NCI-H446 treated with DMSO at 0.1 percent for 48 hours (cell line): ENCODE measurements around the gene HOXB7.
A peak's percentile ranks its signal among the peaks of the same experiment; 100 is the strongest.

Experiments used
- DNase-seq: peaks from one replicate; lab custom pipeline; 2025; lab: John Stamatoyannopoulos, UW

HOXB7 gene

DNA sequence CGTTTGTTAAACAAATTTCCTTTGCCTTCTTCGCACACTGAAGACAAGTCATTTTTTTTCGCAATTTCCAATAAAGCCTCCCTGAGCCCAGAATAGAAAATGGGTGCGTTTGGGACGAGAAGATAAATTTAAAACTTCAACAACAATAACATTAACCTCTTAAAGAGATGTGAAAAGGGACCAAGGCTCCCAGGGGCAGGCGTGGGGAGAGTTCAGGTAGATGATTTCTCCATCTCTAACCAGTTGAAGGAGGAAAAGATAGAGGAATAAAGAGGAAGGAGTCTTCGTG, 31.4 kb downstream of the HOXB7 start:
- DNase-seq = no peak

- no peak for DNase-seq
These were observed 32.0 kb downstream of the HOXB7 start for GRCh38 chr17:48578616-48579470.

DNA sequence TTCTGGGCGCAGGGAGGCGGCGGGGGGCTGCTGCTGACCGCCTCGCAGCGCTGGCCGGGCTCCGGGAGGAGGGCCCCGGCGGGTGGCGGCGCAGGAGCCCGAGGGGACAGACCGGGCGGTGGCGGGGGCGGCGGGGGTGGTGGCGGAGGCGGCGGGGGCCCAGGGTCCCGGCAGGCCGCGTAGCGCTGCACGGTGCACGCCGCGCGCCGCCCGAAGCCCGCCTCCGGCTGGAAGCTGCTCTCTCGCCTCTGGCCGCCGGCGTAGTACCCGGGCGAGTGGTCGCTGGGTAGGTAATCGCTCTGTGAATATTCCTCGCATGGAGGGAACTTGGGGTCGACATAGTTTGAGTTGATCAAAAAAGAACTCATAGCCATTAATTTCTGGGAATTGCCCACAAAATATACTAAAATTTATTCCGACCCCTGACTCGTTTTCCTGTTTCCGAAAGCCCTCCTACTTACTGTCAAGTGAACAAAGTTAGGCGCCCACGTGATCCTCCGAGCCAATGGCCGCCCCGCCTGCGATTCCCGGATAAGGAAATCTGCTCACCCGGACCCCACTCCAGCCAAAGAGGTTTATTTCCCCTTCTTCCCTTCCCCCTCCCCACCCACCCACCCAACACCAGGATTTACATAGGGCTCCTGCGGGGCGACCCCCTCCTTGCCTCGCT, 32.7 kb downstream of the HOXB7 start, which contains the start of gene HOXB4:
Gene HOXB4, minus strand, starts transcription at position 405 of the 670 bp plus-strand sequence. Its CDS starts 31 bp downstream, at position 374.
- DNase-seq = peak; percentile 45

- no peak for DNase-seq
These were observed 33.4 kb downstream of the HOXB7 start for GRCh38 chr17:48577330-48577945.

GRCh38 chr17:48576479-48577309, 34.1 kb downstream of the HOXB7 start:
- DNase-seq = no peak

- DNase-seq = no peak
These were observed 34.9 kb downstream of the HOXB7 start for GRCh38 chr17:48575673-48576478.

DNA sequence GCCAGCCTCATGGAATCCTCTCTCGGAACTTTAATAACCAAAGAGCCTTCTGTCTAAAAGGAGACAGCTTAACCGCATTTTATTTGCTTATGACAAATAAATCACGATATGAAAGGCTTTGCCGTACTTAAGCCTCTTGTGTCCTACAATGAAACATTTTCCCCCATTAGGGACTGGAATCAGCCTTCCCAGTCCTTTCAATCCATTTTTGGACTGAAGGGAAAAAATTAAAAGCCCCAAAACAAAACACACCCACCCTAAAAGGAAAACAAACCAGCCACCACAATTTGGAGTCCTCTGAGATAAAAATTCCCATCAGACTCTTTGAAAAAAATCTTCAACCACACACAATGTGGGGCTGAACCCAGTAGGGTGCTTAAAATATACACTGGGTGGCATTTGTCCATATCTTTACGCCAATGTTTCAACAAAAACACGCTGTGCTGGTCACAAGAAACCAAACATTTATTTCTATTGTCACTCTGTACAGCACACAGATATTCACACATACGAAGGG, 35.7 kb downstream of the HOXB7 start:
- no peak for DNase-seq

- no peak for DNase-seq
These were observed 36.2 kb downstream of the HOXB7 start for GRCh38 chr17:48574505-48575065.

DNA sequence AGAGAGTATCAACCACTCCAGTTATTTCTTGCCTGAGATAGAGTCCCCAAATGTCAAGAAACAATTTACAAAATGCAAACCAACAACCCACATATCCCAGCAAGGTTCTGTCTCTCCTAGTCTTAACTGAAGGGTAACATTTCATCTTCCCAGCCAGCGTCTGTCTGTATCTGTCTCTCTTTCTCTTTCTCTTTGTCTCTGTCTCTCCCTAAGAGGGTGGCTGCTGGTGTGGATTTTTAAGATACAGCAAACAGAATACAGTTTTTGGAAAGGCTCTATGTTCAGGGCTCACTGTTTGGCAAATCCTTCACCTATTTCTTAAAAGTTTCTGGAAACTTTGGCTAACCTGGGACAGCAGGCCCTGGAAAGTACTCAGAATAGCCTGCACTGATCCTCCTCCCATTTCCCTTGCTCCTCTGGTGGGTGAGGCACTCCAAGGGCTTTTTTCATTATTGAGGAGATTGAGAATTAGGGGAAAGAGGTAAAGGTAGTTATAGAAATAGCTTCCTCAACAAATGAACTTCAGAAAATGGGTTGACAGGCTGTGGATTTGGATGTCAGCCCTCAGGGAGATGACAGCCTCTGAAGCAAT, 38.9 kb downstream of the HOXB7 start:
- no peak for DNase-seq

- DNase-seq = no peak
These were observed 39.6 kb downstream of the HOXB7 start for GRCh38 chr17:48571024-48571818.

- DNase-seq = no peak
These were observed 40.3 kb downstream of the HOXB7 start for GRCh38 chr17:48570325-48571023.

DNA sequence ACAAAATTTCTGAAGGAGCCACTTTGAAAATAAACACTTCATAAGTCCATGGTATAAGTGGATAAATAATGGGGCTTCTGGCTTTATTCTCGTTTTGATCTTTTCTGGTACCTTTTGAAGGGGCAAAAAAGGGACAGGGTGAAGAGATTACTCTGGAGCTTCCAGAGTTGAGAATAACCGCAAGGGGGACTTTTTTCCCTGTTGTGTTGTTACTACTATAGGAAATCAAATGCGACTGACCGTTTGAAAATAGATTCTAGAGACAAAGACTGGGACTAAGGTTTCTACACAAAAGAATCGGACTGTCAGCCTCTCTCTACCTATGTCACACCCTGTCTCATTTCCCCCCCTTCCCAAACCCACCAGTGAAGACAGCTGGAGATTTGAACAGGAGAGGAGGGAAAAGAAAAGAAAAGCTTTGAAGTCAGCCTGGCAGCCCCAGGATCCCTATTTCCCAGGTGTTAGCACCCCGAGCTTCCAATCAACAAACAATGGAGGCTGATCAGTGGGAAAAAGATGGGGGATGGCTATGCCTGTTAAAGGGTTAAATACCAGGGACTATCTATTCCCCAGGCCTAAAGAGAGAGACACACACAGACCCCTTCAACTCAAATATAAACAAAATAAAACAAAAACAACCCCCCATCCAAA, 41.0 kb downstream of the HOXB7 start:
- DNase-seq = no peak

GRCh38 chr17:48569240-48569582, 41.6 kb downstream of the HOXB7 start:
- no peak for DNase-seq

- no peak for DNase-seq
These were observed 42.1 kb downstream of the HOXB7 start for GRCh38 chr17:48568499-48569239.

- DNase-seq = no peak
These were observed 43.0 kb downstream of the HOXB7 start for GRCh38 chr17:48567646-48568354.

DNA sequence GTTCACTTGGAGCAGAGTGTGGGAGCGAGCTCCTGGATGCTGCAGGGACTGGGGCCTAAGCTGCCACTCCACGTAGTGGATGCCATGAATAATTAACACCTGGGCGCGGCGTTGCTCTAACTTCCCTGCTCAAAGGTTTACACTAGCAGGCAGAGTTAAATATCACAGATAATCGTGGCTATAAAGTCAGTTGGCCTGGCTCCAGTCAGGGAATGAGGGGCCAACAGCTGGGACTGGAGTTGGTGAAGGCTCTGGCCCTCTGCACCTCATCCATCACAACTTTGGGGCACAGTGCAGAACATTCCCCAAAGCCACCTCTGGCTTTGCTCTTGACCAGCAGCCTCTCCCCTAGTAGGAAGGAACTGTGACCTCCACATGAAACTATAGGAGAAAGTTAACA, 43.6 kb downstream of the HOXB7 start:
- DNase-seq = no peak

DNA sequence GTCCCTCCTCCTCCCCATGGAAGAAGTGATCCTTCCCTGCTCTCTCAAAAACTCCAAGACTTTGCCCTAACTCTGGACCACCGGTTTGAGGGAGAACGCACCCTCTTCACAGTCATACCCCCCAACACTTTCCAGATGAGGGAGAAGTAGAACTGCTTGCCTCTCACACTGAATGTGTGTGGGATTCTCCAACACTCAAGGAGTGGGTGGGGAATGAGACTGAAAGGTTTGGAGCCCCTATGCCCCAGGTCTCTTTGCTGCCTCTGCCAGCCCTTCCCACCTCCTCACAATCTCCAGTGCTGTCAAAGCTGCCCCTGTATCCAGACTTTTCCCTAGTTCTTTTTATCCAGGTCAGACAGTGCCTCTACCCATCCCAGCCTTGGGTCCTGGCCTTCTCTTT, 44.1 kb downstream of the HOXB7 start:
- no peak for DNase-seq
